NCI-H748 (cell line): Measurements from ENCODE around the gene HIF3A.
"Not testable (repeated sequence)": the region's sequence is repeated elsewhere in the genome, so short reads cannot be mapped to it uniquely, and the experiment has no call there.

Experiments
- DNase-seq: peaks from one replicate; lab custom pipeline; 2025; ENCODE audit not compliant: unreplicated experiment; lab: John Stamatoyannopoulos, UW

HIF3A gene

DNA sequence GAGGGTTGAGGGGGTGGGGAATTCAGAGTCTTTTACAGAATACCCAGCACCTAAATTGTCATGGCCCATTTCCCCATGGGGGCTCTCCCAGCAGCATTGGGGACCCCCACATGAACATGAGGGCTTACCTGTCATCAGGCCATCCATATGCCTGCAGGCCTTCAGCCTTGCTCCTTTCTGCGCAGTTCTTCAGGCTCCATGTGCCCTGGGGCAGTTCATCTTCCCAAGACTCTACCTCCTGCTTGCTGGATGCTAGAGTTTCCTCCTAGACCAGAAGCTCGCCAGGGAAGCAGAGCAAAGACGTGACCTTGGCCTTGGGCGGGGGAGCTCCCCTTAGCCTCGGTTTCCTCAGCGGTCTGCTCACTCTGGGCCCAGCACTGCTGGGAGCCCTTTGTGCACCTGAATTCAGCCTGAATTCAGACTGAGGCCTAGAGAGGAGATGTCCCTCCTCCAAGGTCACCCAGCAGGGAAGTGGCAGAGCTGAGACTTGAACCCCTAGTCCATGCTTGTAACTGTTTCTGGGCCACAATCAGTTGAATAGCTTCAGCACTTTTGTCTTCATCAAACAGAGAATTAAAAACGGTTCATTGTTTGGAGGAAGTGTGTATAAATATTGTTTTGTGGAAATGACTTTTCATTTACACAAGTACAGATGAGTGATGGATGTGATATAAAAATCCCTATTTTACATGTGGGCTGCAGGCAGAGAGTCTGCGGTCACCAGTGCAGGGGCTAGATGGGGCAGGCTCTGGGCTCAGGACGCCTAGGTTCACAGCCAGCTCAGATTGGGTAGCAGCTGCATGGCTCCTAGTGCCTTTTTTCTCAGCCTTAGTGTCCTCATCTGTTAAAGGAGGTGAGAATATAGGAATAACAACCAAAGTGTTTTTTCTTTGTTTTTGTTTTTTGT is 59.6 kb downstream of the HIF3A start:
- DNase-seq, result no peak

DNA sequence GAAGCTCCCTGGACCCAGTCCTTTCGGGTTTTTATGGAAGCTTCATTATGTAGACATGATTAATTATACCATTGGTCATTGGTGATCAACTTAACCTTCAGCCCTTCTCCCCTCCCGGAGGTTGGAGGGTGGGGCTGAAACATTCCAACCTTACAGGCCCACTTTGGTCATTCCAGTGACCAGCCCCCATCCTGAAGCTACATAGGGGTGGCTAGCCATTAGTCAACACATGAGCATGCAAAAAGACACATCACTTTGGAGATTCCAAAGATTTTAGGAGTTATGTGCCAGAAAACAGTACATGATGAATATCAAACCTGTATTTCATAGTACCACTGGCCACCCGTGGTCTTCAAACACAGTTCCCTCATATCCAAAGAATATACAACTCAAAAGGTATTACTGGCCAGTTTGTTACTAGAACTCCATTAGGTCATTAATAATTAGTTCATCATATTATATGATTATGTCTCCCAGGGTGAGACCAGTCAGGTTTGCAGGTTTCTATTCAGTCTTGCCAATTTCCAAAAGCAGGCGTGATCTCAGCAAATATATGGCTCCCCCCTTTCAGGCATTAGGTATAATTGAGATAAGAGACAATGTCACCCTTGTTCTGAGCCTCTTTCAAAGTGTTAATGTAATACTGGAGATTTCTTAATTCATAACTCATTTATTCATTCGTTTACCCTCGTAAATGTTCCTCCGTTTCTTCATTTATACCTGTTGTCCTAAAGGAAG is 61.2 kb downstream of the HIF3A start:
- DNase-seq, result no peak

DNA sequence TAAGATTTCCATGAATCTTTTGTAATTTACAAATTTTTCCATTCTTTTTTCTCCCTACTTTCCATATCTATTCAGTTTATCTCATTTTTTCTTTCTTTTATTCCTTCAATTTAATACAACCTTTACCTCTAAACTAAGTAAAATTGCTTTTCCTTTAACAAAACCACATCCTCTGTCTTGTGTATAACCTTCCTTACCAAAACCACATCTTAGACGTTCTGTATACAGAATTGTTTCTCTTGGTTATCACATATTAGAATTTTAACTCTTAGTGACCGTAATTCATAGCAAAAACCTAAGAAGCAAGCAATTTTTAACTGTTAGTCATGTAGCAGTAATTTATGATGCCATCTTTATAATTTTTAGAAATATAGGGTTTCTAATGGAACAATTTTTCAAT is 65.1 kb downstream of the HIF3A start:
- no peak for DNase-seq

DNA sequence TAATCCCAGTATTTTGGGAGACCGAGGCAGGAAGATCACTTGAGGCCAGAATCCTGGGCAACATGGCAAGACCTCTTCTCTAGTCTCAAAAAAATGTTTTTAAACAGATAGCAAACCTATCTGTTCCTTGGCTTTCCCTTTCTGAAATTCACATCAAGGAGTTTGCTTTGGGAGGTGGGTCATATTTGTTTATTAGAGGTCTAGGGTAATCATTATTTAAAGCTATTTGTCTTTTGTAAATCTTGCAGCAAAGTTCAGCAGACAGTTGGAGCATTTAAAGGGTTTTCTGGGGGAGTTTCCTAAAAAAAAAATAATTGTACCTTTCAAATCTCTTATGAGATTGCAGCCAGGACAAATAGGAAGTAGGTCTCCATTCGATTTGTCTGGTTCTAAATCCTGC is 67.5 kb downstream of the HIF3A start:
- DNase-seq, result no peak

DNA sequence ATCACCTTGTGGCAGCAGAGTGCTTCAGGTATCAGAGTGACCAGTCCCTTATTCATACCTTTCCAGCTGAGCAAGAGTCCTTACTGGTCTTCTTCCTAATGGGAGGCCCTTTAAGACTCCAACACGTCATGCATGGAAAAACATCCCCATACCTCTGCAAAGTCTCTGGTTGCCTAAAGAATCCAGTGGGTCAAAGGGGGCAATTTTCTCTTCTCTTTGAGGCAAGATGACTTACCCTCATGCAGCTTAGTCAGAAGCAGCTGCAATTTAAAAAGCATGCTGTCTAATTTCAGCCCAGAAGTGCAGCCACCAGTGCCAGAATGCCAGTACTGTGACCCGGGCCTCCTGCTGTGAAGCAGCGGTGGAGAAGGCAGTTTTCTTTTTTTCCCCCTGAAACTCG is 68.7 kb downstream of the HIF3A start:
- DNase-seq, result no peak

DNA sequence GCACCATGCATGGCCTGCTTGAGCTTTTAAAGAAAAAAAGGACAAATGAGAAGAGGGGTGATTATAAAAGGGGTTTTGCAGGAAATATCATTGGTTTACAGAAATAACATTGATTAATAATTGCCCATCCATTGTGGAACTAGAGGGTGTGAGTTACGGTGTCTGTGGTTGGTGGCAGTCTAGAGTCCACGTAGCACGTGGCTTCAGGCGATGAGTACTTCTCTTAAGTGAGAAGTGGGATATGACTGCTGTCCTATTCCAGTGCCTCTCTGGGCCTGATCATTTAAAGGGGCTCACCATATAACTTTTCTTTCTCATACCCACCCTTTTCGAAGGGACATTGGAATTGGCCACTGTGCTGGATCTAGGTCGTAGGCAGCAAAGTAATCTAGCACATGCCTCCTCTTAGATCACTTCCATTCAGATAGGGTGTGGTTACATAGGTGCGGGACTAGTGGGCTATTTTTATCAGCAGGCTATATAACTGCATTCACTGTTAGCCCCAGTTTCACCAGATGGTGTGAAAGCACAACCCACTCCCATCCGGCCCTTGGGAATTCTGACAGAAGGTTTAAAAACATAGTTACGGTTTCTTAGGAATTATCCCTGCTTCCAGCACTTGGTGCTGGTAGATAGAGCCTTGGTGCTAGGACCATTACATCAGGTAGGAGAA is 69.9 kb downstream of the HIF3A start:
- DNase-seq, result no peak

DNA sequence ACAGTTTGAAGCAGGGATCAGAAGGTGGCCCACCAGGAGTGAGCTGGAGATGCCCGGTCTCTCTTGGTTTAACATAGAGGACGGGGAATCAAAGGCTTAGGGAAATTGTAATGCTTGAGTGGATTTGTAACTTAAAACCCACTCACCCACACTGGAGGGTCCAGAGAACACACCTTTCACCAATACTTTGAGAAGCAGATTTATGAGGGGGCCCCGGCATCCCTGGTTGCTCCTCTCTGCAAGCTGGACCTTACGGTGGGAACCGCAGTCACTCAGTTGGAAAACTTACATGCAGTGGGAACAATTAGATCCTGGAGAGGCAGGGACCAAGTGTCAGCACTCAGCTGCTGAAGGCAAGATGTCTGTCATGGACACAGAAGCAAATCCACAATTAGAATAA is 70.6 kb downstream of the HIF3A start:
- DNase-seq, result no peak

DNA sequence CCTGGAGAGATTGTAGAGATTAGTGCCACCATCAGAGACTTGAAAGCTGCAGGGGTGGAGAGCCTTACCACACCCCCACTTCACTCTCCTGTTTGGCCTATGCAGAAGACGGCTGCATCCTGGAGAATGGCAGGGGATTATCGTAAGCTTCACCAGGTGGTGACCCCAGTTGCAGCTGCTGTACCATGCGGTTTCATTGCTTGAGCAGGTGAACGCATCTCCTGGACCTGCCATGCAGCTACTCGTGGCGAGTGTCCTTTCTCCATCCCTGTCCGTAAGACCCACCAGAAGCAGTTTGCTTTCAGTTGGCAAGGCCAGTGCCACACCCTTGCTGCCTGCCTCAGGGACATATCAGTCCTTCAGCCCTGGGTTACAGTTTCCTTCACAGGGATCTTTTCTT is 71.3 kb downstream of the HIF3A start:
- DNase-seq, result no peak

DNA sequence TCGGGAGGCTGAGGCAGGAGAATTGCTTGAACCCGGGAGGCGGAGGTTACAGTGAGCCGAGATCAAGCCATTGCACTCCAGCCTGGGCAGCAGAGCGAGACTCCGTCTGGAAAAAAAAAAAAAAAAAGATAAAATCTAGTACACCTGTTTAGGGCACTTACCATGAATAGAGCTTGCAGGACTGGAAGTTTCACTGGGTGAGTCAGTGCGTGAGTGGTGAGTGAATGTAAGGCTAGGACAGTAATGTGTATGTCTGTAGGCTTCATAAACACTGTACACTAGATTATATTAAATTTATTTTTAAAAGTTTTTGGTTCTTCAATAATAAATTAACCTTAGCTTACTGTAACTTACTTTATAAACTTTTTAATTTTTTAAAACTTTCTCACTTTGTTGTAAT is 73.0 kb downstream of the HIF3A start:
- DNase-seq, result no peak

DNA sequence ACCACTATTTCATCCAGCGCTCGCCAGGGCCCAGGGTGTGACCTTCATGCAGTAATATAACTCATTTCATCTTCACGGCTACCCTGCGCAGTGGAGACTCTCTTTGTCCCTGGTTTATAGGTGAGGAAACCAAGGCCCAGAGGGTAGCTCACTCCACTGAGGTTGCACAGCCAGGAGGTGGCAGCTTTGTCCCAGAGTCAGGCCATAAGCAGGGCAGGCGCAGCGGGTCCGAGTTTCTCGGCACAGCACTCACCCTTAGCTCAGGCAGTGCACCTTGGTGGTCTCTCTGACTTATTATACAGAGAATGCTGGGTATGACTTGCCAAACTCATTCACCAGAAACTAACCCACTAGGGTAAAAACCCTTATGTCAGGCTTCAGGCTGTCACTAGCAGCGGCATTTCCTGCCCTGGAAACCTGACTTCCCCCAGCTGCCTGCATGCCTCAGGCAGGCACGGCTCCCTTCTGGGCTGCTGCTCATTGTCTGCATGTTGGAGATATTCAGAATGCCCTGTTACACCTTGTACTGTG is 74.6 kb downstream of the HIF3A start:
- DNase-seq, result no peak

DNA sequence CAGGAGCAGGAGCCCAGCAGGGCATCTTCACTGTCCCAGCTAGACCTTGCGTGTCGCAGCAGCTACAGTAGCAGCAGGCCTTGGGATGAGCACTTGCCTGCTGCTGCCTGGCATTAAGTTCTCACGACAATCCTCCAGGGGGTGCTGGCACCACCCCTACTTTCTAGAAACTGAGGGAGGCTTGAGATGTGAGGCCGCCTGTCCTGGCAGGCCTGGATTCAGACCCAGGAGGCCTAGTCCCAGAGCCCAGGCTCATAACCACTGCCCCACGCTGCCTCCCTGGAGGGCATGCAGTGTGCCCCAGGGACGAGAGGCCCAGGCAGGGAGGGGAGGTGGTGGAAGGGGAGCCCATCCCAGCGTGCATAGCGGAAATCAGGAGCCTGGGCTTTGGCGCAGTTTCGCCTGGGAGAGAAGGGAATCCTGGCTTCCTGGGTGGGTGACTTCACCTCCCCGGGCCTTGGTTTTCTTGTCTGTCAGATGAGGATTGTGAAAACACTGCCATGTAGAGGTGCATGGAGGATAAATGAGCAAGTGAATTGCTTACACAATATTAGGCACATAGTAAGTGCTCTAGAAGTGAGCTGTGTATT is 76.2 kb downstream of the HIF3A start:
- no peak for DNase-seq

DNA sequence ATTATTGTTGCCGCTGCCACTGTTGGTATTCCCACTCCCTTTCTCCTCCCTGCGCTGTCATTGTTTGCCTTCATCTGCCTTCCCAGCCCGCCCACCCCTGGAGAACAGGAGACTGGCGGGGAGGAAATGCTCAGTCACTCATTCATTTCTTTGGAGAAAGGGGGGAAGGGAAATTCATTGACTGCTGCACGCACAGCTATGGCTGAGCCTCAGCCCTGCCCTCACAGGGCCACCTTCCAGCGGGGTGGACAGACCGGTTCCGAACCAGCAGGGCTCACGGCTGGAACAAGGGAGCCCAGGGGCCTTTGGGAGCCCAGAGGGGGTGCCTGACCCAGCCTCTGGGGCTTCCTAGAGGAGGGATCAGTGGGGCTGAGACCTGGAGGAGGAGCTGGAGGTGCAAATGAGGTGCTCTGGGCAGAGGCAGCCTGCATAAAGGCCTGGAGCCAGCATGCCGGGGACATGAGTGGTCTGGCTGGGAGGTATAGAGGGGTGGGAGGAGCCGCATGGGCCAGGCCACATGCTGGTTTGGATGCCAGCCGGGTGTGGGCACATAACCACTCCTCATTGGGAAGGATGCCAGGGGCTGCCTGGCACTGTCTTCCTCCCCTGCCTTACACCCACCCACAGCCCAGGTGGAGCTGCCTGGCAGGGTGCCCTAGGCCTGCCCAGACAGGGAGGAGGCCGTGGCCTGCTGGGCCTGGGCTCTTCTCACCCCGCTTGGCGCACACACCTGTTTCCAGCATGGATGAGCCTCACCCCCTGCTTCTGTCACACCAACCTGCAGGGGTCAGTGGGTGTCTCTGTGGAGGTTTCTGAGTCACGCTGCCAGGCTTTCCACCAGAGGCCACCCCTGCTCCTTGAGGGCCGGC is 76.9 kb downstream of the HIF3A start:
- peak; percentile 81 for DNase-seq

DNA sequence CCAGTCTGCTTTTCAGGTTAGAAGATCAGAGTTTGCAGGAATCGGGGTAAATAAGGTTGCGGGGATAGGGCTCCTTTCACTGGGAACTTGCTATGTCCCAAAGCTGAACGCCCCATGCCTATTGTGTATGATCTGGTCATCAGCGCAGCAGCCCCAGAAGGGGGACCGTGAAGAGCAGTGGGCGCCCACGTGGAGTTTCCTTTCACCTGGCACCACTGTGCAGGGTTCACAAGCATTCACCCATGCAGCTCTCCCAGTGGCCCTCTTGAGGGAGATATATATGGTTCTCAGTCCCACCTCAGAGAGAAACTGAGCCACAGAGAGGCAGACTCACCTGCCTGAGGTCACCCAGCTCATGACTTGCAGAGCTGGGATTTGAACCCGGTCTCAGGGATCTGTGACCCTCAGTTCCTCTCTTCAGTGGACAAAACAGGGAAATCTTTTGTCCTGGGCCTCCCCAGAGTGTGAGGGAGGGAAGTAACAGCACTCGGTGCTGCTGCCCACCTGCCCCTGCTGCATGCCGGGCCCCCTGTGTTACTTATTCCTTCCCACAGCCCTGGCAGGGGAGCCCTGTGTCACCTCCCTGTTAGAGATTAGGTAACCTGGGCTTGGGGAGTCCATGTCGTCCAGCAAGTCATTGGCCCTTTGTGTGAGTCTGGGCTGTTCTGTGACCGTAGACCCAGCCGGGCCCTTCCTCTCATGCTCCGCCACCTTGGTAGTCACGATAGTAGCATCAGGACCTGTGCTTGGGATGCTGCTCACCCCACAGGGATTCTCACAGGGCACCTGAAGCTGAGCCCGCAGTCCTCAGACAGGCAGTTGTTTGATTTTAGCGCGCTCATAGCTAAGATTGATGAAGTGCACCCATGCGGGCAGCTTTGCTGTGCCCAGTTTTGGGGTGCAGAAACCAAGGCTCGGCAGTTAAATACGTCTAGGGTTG is 78.0 kb downstream of the HIF3A start:
- no peak for DNase-seq

DNA sequence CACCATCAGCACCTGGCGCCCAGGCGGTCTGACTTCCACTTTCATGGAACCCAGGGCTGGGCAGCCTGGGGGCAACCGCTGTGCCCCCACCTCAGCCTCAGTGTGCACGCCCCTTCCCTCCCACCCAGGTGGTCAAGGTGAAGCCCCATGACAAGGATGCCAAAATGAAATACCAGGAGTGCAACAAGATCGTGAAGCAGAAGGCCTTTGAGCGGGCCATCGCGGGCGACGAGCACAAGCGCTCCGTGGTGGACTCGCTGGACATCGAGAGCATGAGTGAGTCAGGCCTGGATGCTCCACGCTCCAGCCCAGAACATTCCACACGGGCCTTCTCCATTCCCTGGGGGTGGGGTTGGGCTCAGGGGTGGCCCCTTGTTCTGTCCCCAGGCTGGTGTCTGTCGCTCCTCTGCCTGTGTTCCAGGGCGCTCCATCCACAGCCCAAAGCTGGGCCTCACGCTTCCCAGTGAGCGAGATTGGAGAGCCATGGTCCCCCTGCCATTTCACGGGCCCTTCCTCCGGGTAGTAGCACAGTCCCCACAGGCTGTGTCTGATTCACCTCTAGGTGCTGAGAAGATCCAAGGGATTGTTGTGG is 78.7 kb downstream of the HIF3A start:
- not testable (repeated sequence) for DNase-seq

DNA sequence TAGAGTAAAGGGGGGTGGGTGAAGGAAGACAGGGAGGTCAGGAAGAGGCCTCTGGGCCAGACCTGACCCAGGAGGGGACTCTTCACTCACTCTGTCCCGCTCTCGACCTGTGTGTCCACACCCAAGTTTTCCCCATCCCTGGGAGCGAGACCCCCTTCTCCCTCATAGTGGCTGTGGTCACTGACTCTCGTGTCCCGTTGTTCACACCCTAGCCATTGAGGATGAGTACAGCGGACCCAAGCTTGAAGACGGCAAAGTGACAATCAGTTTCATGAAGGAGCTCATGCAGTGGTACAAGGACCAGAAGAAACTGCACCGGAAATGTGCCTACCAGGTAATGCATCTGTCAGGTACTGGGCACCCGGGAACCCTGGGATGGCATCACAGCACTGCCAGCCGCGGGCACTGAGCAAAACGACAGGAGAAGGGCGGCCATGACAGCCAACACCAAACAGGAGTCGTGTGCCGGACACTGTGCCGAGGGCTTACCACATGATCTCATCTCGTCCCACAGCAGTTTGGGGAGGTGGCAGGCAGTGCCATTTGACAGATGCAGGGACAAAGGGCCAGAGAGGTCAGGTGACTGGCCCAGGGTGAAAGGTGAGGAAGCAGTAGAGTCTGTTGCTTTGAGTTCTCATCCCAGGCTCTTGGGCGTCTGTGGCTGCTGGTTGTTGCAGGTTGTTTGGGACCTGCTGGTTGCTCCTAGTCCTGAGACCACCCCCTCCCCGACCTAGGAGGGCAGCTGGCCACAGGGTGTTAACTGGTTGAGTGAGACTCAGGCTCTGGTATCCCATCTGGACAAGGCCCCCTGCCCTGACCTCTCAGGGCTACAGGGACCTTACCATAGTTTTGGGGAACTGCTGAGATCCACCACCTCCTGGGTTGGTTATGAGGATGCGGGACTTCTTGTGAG is 79.7 kb downstream of the HIF3A start:
- DNase-seq, result no peak

DNA sequence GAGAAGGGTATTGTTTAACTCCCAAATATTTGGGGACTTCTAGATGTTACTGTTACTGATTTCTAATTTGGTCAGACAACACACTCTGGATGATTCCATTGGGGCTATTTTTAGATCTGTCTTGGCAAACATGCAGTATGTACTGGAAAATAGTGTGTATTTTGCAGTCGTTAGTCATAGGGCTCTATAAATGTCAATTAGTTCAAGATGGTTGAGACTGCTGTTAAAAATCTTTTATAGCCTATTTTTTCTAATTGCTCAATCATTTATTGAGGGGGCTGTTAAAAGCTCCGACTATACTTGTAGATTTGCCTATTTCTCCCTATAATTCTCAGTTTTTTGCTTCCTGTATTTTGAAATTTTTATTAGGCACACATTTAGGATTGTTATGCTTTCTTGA is 81.4 kb downstream of the HIF3A start:
- DNase-seq, result no peak

DNA sequence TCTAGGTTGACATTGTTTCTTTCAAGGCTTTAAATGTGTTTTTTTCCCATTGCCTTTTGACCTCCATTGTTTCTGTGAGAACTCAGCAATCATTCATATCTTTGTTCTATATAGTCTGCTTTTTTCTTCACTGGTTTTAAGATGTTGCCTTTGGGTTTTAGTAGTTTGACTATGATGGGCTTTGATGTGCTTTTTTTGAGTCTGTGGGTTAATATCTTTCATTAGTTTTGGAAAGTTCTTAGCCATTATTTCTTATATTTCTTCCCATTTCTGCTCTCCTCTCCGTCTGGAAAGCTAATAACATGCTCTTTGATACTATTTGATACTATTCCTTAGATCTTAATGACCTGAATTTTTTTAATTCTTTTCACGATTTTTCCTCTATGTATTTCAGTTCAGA is 83.8 kb downstream of the HIF3A start:
- DNase-seq, result no peak

DNA sequence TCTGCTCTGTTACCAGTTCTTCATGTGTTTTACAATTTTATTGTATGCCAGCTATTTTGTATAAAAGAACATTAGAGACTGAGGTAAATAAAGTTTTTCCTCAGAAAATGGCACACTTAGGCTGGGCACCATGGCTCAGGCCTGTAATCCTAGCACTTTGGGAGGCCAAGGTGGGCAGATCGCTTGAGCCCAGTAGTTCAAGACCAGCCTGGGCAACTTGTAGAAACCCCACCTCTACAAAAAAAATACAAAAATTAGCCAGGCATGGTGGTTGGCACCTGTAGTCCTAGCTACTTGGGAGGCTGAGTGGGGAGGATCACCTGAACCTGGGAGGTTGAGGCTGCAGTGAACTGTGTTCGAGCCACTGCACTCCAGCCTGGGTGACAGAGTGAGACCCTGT is 84.5 kb downstream of the HIF3A start:
- no peak for DNase-seq
